IgD-negative memory B cell (primary cell): Measurements from ENCODE around the gene SMAD6. TPM values are rescaled to one million over a fixed set of nuclear protein-coding genes. Genes with fewer than 3 reads are reported as not detected.
A peak's percentile ranks its signal among the peaks of the same experiment; 100 is the strongest.

Experiments
- H3K27ac Mint-ChIP-seq, 3 donors: one replicate each; pipeline ENCODE4 v1.8.0; 2020 to 2022; ENCODE audit warnings: mild to moderate bottlenecking in 3 of 3, mixed read lengths in 3 of 3, moderate library complexity in 1 of 3
- H3K27me3 Mint-ChIP-seq: one replicate; pipeline ENCODE4 v1.8.0; 2021; ENCODE audit warnings: mixed read lengths
- H3K36me3 Mint-ChIP-seq: one replicate; pipeline ENCODE4 v1.8.0; 2020; ENCODE audit warnings: mild to moderate bottlenecking, mixed read lengths
- H3K4me1 Mint-ChIP-seq, 3 donors: one replicate each; pipeline ENCODE4 v1.8.0; 2020 to 2022; ENCODE audit warnings: mixed read lengths in 3 of 3, mild to moderate bottlenecking in 1 of 3
- H3K4me3 Mint-ChIP-seq, 4 donors: one replicate each; pipeline ENCODE4 v1.8.0; 2020 to 2022; ENCODE audit warnings: mild to moderate bottlenecking in 4 of 4, mixed read lengths in 4 of 4, moderate library complexity in 3 of 4
- H3K9me3 Mint-ChIP-seq, 3 donors: one replicate each; pipeline ENCODE4 v1.8.0; 2020 to 2021; ENCODE audit warnings: mixed read lengths in 3 of 3, mild to moderate bottlenecking in 1 of 3
- polyA plus RNA-seq: library from polyadenylated mRNA; unstranded; fragments of 300-500 nt; fragmentation: Illumina TruSeq; gene quantifications from one replicate; pipeline ENCODE4 v1.2.3, GENCODE V29; 2021

The SMAD6 gene
- polyA plus RNA-seq, 1 donor from 2014 or later: not detected

DNA sequence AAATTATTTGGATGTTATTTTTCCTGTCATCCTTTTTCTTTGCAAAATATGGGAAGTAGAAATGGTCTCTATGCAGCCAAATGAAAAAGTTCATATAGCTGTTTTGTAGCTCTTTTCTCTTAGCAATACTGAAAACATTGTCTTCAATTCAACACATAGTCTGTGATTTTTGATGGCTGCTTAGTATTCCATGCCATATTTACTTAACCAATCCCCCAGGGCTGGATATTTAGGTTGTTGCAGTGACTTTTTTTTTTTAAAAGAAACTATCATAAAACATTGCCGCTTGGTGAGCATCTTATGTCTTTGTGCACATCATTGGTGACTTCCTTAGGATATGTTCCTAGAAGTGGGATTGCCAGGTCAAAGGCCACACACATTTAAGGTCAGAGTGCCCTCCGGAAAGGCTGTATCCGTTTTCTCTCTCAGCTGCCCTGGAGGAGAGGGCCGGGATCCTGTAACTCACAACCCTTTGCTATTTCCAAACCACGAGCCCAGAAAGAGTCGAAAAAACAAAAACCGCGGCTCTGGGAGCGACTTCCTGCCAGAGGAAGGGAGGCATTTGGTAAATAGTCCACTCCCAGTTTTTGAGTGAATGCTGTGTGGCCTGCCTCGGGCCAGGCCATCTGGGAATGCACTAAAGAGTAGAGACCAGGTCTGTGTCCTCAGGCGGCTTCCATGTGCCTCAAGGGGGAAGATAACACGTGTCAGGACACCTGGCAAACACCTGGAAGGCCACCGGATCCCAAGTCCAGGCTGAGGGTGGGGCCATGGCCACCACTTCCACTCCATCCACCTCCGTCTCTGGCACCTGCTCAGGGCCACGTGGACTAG lies 41.9 kb downstream of the SMAD6 start:
- Mint-ChIP-seq H3K27me3 (peaks cover 4% of the 10 kb centered on the region), H3K4me3 (no peak overlapping the region), H3K27ac (no peak overlapping the region), H3K9me3 (no peaks in the 10 kb centered on the region), H3K4me1 (no peaks in the 10 kb centered on the region), H3K36me3 (peaks cover 1% of the 10 kb centered on the region)

- Mint-ChIP-seq H3K4me3 (no peak overlapping the region), H3K4me1 (no peaks in the 10 kb centered on the region), H3K36me3 (peaks cover 1% of the 10 kb centered on the region), H3K9me3 (no peaks in the 10 kb centered on the region), H3K27me3 (peaks cover 6% of the 10 kb centered on the region), H3K27ac (no peak overlapping the region)
Measured at GRCh38 chr15:66744610-66745279, 42.7 kb downstream of the SMAD6 start.

DNA sequence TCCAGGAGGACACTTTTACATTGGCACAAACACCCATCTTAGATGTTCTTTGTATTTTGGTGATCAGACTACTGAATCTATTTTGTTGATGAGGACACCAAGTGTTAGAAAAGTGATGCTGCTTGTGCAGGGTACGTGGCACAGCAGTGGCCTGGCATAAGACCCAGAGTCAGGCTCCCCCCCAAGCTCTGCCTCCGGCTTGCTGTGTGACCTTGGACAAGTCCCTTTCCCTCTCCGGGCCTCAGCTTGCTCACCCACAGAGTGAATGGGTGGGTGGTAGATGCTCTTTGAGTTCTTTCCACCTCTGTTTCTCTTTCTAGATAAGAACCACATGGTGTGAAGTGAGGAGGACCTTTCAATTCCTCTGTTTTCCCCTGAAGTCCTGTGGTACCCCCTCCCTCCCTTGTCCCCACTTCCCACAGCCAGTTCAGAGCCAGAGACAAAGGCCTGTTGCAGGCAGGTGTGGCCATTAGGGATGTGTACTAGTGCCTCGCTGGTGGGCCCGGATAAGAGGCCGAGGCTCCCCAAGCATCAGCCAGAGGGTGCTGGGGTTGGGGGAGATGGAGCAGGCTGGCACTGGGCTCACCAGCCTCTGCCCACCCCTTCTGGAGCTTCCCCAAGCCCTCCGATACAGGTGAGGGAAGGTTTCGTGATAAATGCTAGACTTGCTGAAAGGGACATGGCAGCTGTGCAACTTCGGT lies 43.6 kb downstream of the SMAD6 start:
- H3K4me3 Mint-ChIP-seq: no peak overlapping the region
- H3K27ac Mint-ChIP-seq: no peak overlapping the region
- H3K27me3 Mint-ChIP-seq: peaks cover 6% of the 10 kb centered on the region
- H3K36me3 Mint-ChIP-seq: peaks cover 1% of the 10 kb centered on the region
- H3K9me3 Mint-ChIP-seq: no peaks in the 10 kb centered on the region
- no peaks in the 10 kb centered on the region for H3K4me1 Mint-ChIP-seq

DNA sequence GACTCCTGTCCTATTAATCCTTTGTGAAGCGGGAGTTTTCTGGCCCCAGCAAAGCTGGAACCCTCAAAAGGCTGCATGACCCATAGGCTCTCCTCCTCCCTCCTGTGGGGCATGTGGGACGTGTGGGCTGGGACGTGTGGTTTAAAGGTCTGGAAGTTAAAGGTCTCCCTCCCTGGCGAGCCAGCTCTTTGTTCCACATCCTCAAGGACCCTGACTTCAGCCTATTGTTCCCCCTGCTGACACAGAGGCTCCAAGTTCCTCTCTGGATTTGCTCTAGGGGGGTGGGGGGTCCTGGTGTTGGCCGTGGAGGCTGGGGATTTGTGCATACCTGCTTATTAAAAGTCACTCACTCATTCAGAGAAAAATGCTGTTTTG lies 44.2 kb downstream of the SMAD6 start:
- H3K27me3 Mint-ChIP-seq: peaks cover 6% of the 10 kb centered on the region
- peaks cover 1% of the 10 kb centered on the region for H3K36me3 Mint-ChIP-seq
- no peak overlapping the region for H3K4me3 Mint-ChIP-seq
- H3K27ac Mint-ChIP-seq: no peak overlapping the region
- H3K4me1 Mint-ChIP-seq: no peaks in the 10 kb centered on the region
- H3K9me3 Mint-ChIP-seq: no peaks in the 10 kb centered on the region

DNA sequence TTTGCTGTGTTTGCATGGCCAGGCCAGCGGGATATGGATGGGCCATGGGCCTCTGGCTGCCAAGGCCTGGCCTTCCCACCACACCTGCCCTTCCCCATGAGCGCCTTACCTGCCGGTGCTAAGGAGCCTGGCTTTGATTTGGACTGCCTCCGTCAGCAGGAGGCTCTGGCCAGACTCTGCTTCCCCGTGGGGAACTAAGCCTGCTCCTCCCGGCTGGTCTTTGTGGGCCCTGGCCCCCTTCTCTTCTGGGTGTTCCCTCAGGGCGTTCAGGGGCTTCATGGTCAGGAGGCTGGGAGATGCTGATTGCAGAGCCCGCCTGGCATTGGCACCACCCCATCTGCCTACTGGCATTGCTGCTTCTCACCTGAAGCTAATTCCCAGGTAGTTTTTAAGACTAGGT lies 45.2 kb downstream of the SMAD6 start:
- Mint-ChIP-seq H3K27me3 (peaks cover 6% of the 10 kb centered on the region), H3K9me3 (no peaks in the 10 kb centered on the region), H3K36me3 (peaks cover 1% of the 10 kb centered on the region), H3K4me3 (no peak overlapping the region), H3K27ac (no peak overlapping the region), H3K4me1 (no peaks in the 10 kb centered on the region)

DNA sequence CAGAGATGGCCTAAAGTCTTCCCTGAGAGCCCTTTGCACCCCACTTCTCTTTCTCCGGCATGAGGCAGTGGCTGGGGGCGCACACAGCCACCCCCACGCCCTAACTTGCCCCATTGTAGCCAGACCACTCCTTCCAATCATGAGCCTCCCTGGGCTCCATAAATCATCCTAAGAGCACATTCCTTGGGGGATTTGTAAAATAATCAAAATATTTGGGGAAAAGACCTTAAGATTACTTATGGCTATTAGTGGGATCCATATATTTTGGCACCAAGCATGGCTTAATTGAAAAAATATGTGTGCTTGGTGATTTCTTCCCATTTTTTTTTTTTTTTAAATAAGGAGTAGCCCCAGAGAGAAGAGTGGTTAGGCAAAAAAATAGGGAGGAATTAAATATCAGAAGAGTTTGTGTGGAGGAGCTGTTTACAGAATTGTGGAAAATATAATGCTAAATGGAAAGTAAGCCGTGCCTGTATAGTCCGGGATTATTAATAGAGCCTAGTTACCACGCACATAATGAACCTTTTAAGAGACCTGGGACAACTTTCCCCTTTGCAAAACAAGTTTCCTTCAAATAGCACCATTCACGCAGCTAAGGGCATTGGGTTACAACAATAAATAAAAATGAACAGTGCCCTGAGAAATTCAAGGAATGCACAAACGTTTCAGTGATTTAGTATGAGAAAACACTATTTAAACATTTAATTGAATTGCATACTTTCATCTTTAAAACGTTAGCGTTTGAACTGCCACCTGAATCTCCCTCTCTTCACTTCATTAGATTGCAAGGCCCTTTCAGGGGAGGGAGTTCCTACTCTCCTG lies 46.1 kb downstream of the SMAD6 start:
- Mint-ChIP-seq H3K4me3 (no peak overlapping the region), H3K9me3 (no peaks in the 10 kb centered on the region), H3K36me3 (peaks cover 1% of the 10 kb centered on the region), H3K27me3 (peaks cover 6% of the 10 kb centered on the region), H3K27ac (no peak overlapping the region), H3K4me1 (no peaks in the 10 kb centered on the region)

- Mint-ChIP-seq H3K27ac (no peak overlapping the region), H3K9me3 (no peaks in the 10 kb centered on the region), H3K4me3 (no peak overlapping the region), H3K36me3 (peaks cover 1% of the 10 kb centered on the region), H3K4me1 (no peaks in the 10 kb centered on the region), H3K27me3 (peaks cover 6% of the 10 kb centered on the region)
Measured at GRCh38 chr15:66748708-66749035, 46.6 kb downstream of the SMAD6 start.

DNA sequence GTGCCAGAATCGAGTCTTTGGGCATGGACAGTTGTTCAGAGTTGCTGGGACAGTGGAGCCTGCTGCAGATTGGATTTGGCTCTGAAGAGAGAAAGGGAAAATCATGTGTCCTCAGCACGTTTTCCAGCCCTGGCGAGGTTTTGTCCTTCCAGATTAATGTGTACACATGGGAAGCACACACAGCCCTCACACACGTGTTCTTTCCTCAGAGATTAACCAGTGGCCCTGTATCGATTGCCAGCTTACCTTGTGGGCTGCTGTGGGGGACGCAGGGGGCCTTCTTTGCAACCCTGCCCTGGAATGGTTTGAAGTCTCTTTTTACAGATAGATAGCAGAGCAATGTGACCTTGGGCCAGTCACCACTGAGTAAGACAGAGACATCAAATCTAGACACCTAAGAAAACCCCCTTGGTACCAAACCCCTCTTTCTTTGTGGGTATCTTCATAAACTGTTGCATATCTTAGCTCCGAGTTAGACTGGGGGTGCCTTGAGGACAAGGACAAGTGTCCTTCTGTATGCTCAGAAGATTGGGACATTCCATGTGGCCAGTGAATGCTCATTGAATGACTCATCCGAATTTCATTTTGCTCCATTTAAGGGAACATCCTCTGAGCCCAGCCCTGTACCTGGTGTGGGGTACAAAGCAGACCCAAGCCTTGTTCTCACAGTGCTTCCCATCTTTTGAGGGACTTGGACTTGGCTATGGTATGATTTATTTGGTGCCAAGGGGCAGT lies 48.0 kb downstream of the SMAD6 start:
- Mint-ChIP-seq H3K4me3 (no peak overlapping the region), H3K27ac (no peak overlapping the region), H3K27me3 (peaks cover 6% of the 10 kb centered on the region), H3K9me3 (peaks cover 2 to 8% (median 2%) of the 10 kb centered on the region in 3 donors), H3K4me1 (peaks cover 0 to 3% (median 0%) of the 10 kb centered on the region in 3 donors), H3K36me3 (peaks cover 1% of the 10 kb centered on the region)

GRCh38 chr15:66750609-66751008 lies 48.6 kb downstream of the SMAD6 start:
- H3K36me3 Mint-ChIP-seq: no peaks in the 10 kb centered on the region
- peaks cover 6% of the 10 kb centered on the region for H3K27me3 Mint-ChIP-seq
- no peak overlapping the region for H3K4me3 Mint-ChIP-seq
- no peak overlapping the region for H3K27ac Mint-ChIP-seq
- H3K4me1 Mint-ChIP-seq: peaks cover 0 to 4% (median 3%) of the 10 kb centered on the region in 3 donors
- H3K9me3 Mint-ChIP-seq: peaks cover 5 to 12% (median 8%) of the 10 kb centered on the region in 3 donors

GRCh38 chr15:66751579-66751978 lies 49.5 kb downstream of the SMAD6 start:
- Mint-ChIP-seq H3K9me3 (peaks cover 5 to 12% (median 8%) of the 10 kb centered on the region in 3 donors), H3K27ac (no peak overlapping the region), H3K4me1 (peaks cover 0 to 4% (median 3%) of the 10 kb centered on the region in 3 donors), H3K27me3 (peaks cover 6% of the 10 kb centered on the region), H3K4me3 (no peak overlapping the region), H3K36me3 (peaks cover 1% of the 10 kb centered on the region)

DNA sequence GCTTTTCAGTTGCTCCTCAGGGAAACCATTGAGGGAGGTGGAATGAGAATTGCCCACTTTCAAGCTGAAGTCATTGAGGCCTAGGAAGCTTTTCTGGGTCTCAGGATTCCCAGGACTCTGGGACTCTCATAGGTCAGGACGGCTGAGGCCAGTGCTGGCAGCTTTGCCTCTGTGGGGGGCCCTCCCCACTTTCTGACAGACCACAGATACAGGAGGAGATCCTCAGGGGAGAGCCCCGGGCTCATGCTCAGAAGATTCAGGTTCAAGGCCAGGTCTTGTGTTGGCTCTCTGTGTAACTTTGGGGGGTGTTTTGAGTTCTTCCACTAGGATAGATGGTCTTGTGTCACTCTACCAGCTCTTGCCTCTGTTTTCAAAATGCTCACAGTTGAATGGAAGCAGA lies 50.0 kb downstream of the SMAD6 start:
- no peak overlapping the region for H3K4me3 Mint-ChIP-seq

GRCh38 chr15:66753687-66754377 lies 51.8 kb downstream of the SMAD6 start:
- H3K36me3 Mint-ChIP-seq: peaks cover 1% of the 10 kb centered on the region
- no peak overlapping the region for H3K27ac Mint-ChIP-seq
- H3K9me3 Mint-ChIP-seq: peaks cover 5 to 17% (median 12%) of the 10 kb centered on the region in 3 donors
- no peak overlapping the region for H3K4me3 Mint-ChIP-seq
- H3K27me3 Mint-ChIP-seq: peaks cover 2% of the 10 kb centered on the region
- peaks cover 0 to 4% (median 3%) of the 10 kb centered on the region in 3 donors for H3K4me1 Mint-ChIP-seq

More for the DNA sequence above, 50.0 kb downstream of the SMAD6 start:
- H3K27ac Mint-ChIP-seq: peak overlapping the region in 1 of 3 donors; percentile 23
- H3K9me3 Mint-ChIP-seq: peaks cover 5 to 12% (median 12%) of the 10 kb centered on the region in 3 donors
- H3K4me1 Mint-ChIP-seq: peaks cover 0 to 4% (median 3%) of the 10 kb centered on the region in 3 donors
- peaks cover 1% of the 10 kb centered on the region for H3K36me3 Mint-ChIP-seq
- H3K27me3 Mint-ChIP-seq: peaks cover 6% of the 10 kb centered on the region

- H3K27me3 Mint-ChIP-seq: peaks cover 3% of the 10 kb centered on the region
- H3K4me1 Mint-ChIP-seq: peaks cover 0 to 4% (median 3%) of the 10 kb centered on the region in 3 donors
- peaks cover 1% of the 10 kb centered on the region for H3K36me3 Mint-ChIP-seq
- peak overlapping the region in 1 of 4 donors; percentile 32 for H3K4me3 Mint-ChIP-seq
- peak overlapping the region in 1 of 3 donors; percentile 20 for H3K27ac Mint-ChIP-seq
- H3K9me3 Mint-ChIP-seq: peaks cover 5 to 17% (median 12%) of the 10 kb centered on the region in 3 donors
Measured at GRCh38 chr15:66754789-66755188, 52.8 kb downstream of the SMAD6 start.
